Measurements from ENCODE around the gene SPATC1L. TPM values are rescaled to one million over a fixed set of nuclear protein-coding genes. Genes with fewer than 3 reads are reported as not detected.

Gene SPATC1L
- total RNA-seq, 1 donor from 2014 or later = 10.9 TPM

GRCh38 chr21:46220847-46221246 lies 36.6 kb upstream of the SPATC1L start:
- TF ChIP-seq CTCF (IDR thresholded peaks at IDR 0.05; ENCODE audit: insufficient read depth, low read length, poor library complexity, severe bottlenecking) = no peak
- DNase-seq (ENCODE audit: low read depth) = no peak
- no peak overlapping the region for H3K4me3 ChIP-seq (ENCODE audit: low read depth, low read length)
- H3K27me3 ChIP-seq (ENCODE audit: control insufficient read depth, insufficient read depth, low read length) = no peaks in the 10 kb centered on the region
- H3K36me3 ChIP-seq (ENCODE audit: control insufficient read depth, insufficient read depth, low read length) = no peaks in the 10 kb centered on the region

- H3K4me3 ChIP-seq (ENCODE audit: low read depth, low read length) = no peak overlapping the region
- no peak for DNase-seq (ENCODE audit: low read depth)
- no peak for TF ChIP-seq CTCF (IDR thresholded peaks at IDR 0.05; ENCODE audit: insufficient read depth, low read length, poor library complexity, severe bottlenecking)
- H3K27me3 ChIP-seq (ENCODE audit: control insufficient read depth, insufficient read depth, low read length) = no peaks in the 10 kb centered on the region
- no peaks in the 10 kb centered on the region for H3K36me3 ChIP-seq (ENCODE audit: control insufficient read depth, insufficient read depth, low read length)
These were observed 36.1 kb upstream of the SPATC1L start for GRCh38 chr21:46220275-46220810.

- no peak for TF ChIP-seq CTCF (IDR thresholded peaks at IDR 0.05; ENCODE audit: insufficient read depth, low read length, poor library complexity, severe bottlenecking)
- H3K27me3 ChIP-seq (ENCODE audit: control insufficient read depth, insufficient read depth, low read length) = no peaks in the 10 kb centered on the region
- H3K36me3 ChIP-seq (ENCODE audit: control insufficient read depth, insufficient read depth, low read length) = no peaks in the 10 kb centered on the region
- DNase-seq (ENCODE audit: low read depth) = no peak
- no peak overlapping the region for H3K4me3 ChIP-seq (ENCODE audit: low read depth, low read length)
These were observed 35.5 kb upstream of the SPATC1L start for GRCh38 chr21:46219591-46220239.

GRCh38 chr21:46218906-46219590 lies 34.8 kb upstream of the SPATC1L start:
- Histone ChIP-seq H3K36me3 (ENCODE audit: control insufficient read depth, insufficient read depth, low read length) (no peaks in the 10 kb centered on the region), H3K27me3 (ENCODE audit: control insufficient read depth, insufficient read depth, low read length) (no peaks in the 10 kb centered on the region), H3K4me3 (ENCODE audit: low read depth, low read length) (no peak overlapping the region)
- no peak for DNase-seq (ENCODE audit: low read depth)
- no peak for TF ChIP-seq CTCF (IDR thresholded peaks at IDR 0.05; ENCODE audit: insufficient read depth, low read length, poor library complexity, severe bottlenecking)

- Histone ChIP-seq H3K27me3 (ENCODE audit: control insufficient read depth, insufficient read depth, low read length) (no peaks in the 10 kb centered on the region), H3K4me3 (ENCODE audit: low read depth, low read length) (no peak overlapping the region), H3K36me3 (ENCODE audit: control insufficient read depth, insufficient read depth, low read length) (no peaks in the 10 kb centered on the region)
- DNase-seq (ENCODE audit: low read depth) = no peak
- no peak for TF ChIP-seq CTCF (IDR thresholded peaks at IDR 0.05; ENCODE audit: insufficient read depth, low read length, poor library complexity, severe bottlenecking)
These were observed 33.4 kb upstream of the SPATC1L start for GRCh38 chr21:46217511-46218196.
